Mesendoderm (in vitro differentiated cells): ENCODE data around the gene CDADC1.

ENCODE experiments used
- DNase-seq: peaks from one replicate; pipeline ENCODE4 v3.0.0; 2013
- H2AK5ac ChIP-seq: 2 replicates; pipeline ENCODE4 v1.6.1; 2013; ENCODE audit warnings: low read length, inconsistent platforms
- H2BK120ac ChIP-seq: 2 replicates; pipeline ENCODE4 v1.6.1; 2013; ENCODE audit warnings: low read depth, mild to moderate bottlenecking, low read length, moderate library complexity, mixed read lengths
- H2BK15ac ChIP-seq: replicated peaks from 2 replicates; pipeline ENCODE4 v1.6.1; 2013; ENCODE audit warnings: low read depth, mild to moderate bottlenecking, moderate library complexity
- H2BK5ac ChIP-seq: 2 replicates; pipeline ENCODE4 v1.6.1; 2013; ENCODE audit warnings: low read length, inconsistent platforms
- H3K18ac ChIP-seq: 2 replicates; pipeline ENCODE4 v1.6.1; 2013; ENCODE audit warnings: mild to moderate bottlenecking, low read length, mixed read lengths
- H3K23ac ChIP-seq: one replicate; pipeline ENCODE4 v1.6.1; 2013; ENCODE audit warnings: low read length
- H3K27ac ChIP-seq: 2 replicates; pipeline ENCODE4 v1.5.1; 2013; ENCODE audit warnings: low read depth, mild to moderate bottlenecking, inconsistent platforms, low read length, moderate library complexity
- H3K27me3 ChIP-seq: 2 replicates; pipeline ENCODE4 v1.6.1; 2013; ENCODE audit warnings: low read length, control low read depth, mild to moderate bottlenecking, inconsistent platforms; ENCODE audit not compliant: insufficient read depth, poor library complexity
- H3K36me3 ChIP-seq: 2 replicates; pipeline ENCODE4 v1.6.1; 2013; ENCODE audit warnings: low read length, inconsistent platforms; ENCODE audit not compliant: control insufficient read depth, insufficient read depth
- H3K4ac ChIP-seq: one replicate; pipeline ENCODE4 v1.6.1; 2013; ENCODE audit warnings: low read depth, mild to moderate bottlenecking, low read length, moderate library complexity
- H3K4me1 ChIP-seq: 2 replicates; pipeline ENCODE4 v1.6.1; 2013; ENCODE audit warnings: low read depth, low read length, inconsistent platforms; ENCODE audit not compliant: control insufficient read depth
- H3K4me2 ChIP-seq: 2 replicates; pipeline ENCODE4 v1.6.1; 2013; ENCODE audit warnings: low read length
- H3K4me3 ChIP-seq: 2 replicates; pipeline ENCODE4 v1.5.1; 2013; ENCODE audit warnings: mild to moderate bottlenecking, low read length
- H3K56ac ChIP-seq: one replicate; pipeline ENCODE4 v1.6.1; 2013; ENCODE audit warnings: low read length
- H3K79me1 ChIP-seq: 2 replicates; pipeline ENCODE4 v1.6.1; 2013; ENCODE audit warnings: low read length, inconsistent platforms
- H3K79me2 ChIP-seq: 2 replicates; pipeline ENCODE4 v1.6.1; 2013; ENCODE audit warnings: mild to moderate bottlenecking, low read length; ENCODE audit not compliant: control insufficient read depth, insufficient read depth
- H3K9ac ChIP-seq: 2 replicates; pipeline ENCODE4 v1.6.1; 2013; ENCODE audit warnings: low read length, inconsistent platforms
- H4K5ac ChIP-seq: one replicate; pipeline ENCODE4 v1.6.1; 2013; ENCODE audit warnings: low read length
- H4K8ac ChIP-seq: one replicate; pipeline ENCODE4 v1.6.1; 2013; ENCODE audit warnings: low read depth, mild to moderate bottlenecking, control low read depth, low read length, moderate library complexity
- WGBS: extraction: QIAGEN DNeasy Blood & Tissue Kit; methylation state at CpG from one replicate; pipeline ENCODE4 v1.1.7; 2013; ENCODE audit warnings: low lambda C conversion rate, missing lambda C conversion rate; ENCODE audit not compliant: insufficient coverage; ENCODE audit errors: extremely low coverage; 5-methylcytosine and 5-hydroxymethylcytosine counted together

Gene CDADC1

GRCh38 chr13:49342454-49342853 is 94.7 kb downstream of the CDADC1 start:
- H3K18ac ChIP-seq: no peak overlapping the region
- H3K79me2 ChIP-seq: no peaks in the 10 kb centered on the region
- H3K27me3 ChIP-seq: no peaks in the 10 kb centered on the region
- H2AK5ac ChIP-seq: no peak overlapping the region
- no peak overlapping the region for H3K4me2 ChIP-seq
- H3K9ac ChIP-seq: no peak overlapping the region
- H3K56ac ChIP-seq: no peak overlapping the region
- H2BK15ac ChIP-seq: no peak overlapping the region
- no peak overlapping the region for H2BK120ac ChIP-seq
- H2BK5ac ChIP-seq: no peak overlapping the region
- H3K36me3 ChIP-seq: no peaks in the 10 kb centered on the region
- H3K4me3 ChIP-seq: no peak overlapping the region
- H3K23ac ChIP-seq: no peak overlapping the region
- H4K5ac ChIP-seq: no peak overlapping the region
- H4K8ac ChIP-seq: no peak overlapping the region
- no CpG with 5 or more reads among the region's 2 CpGs for WGBS
- no peak overlapping the region for H3K27ac ChIP-seq
- H3K4ac ChIP-seq: no peak overlapping the region
- H3K79me1 ChIP-seq: no peaks in the 10 kb centered on the region
- no peaks in the 10 kb centered on the region for H3K4me1 ChIP-seq
- DNase-seq: no peak
